GM12878 (cell line): ENCODE results near the gene ITGAV. TPM values are rescaled to one million over a fixed set of nuclear protein-coding genes. Genes with fewer than 3 reads are reported as not detected.
A peak's percentile ranks its signal among the peaks of the same experiment; 100 is the strongest.

Experiments used
- BCL11A ChIP-seq: IDR thresholded peaks from 2 replicates; pipeline ENCODE4 v1.6.1; 2011; ENCODE audit warnings: low read depth, low read length
- HDAC2 ChIP-seq: fragments of 200-600 bp; sonication (generic); IDR thresholded peaks from 2 replicates; pipeline ENCODE4 v1.6.1; 2017
- IKZF1 ChIP-seq: fragments of 450-650 bp; conservative IDR thresholded peaks from 2 replicates; pipeline ENCODE4 v1.6.1; 2017; ENCODE audit warnings: antibody characterized with exemption, mild to moderate bottlenecking
- KDM1A ChIP-seq: fragments of 200-600 bp; sonication (generic); IDR thresholded peaks from 2 replicates; pipeline ENCODE4 v1.6.1; 2016; ENCODE audit warnings: borderline replicate concordance
- MTA3 ChIP-seq: IDR thresholded peaks from 2 replicates; pipeline ENCODE4 v1.6.1; 2012; ENCODE audit warnings: low read length, inconsistent platforms, borderline replicate concordance
- NKRF ChIP-seq: fragments of 450-650 bp; conservative IDR thresholded peaks from 2 replicates; pipeline ENCODE4 v1.6.1; 2017; ENCODE audit warnings: mild to moderate bottlenecking, moderate library complexity
- SIX5 ChIP-seq: IDR thresholded peaks from 2 replicates; pipeline ENCODE4 v1.6.1; 2011; ENCODE audit warnings: mild to moderate bottlenecking, low read depth, low read length, moderate library complexity; ENCODE audit not compliant: severe bottlenecking
- SMC3 ChIP-seq: IDR thresholded peaks from 2 replicates; pipeline ENCODE4 v1.6.1; 2011; ENCODE audit warnings: low read length, improper control_type of control experiment, borderline replicate concordance
- TBL1XR1 ChIP-seq: IDR thresholded peaks from 2 replicates; pipeline ENCODE4 v1.6.1; 2012; ENCODE audit warnings: low read depth, low read length, improper control_type of control experiment
- USF1 ChIP-seq: IDR thresholded peaks from 2 replicates; pipeline ENCODE4 v1.6.1; 2011; ENCODE audit warnings: borderline replicate concordance, low read depth, mild to moderate bottlenecking, moderate library complexity, mixed read lengths, low read length; ENCODE audit not compliant: insufficient read depth; ENCODE audit errors: extremely low read length
- WRNIP1 ChIP-seq: IDR thresholded peaks from 2 replicates; pipeline ENCODE4 v1.6.1; 2011; ENCODE audit warnings: low read depth, low read length, improper control_type of control experiment, borderline replicate concordance
- ZNF592 ChIP-seq: fragments of 450-650 bp; IDR thresholded peaks from 2 replicates; pipeline ENCODE4 v1.6.1; 2017; ENCODE audit warnings: mild to moderate bottlenecking, moderate library complexity
- polyA plus RNA-seq, 11 experiments: library from polyadenylated mRNA; depleted of rRNA in 4 of 11; unstranded in 6 of 11; stranded (reverse) in 5 of 11; fragments of >200 nt; fragmentation: Nextera tagmentation in 4 of 11; fragmentation: Illumina TruSeq in 1 of 11; extraction: Ambion mirVana in 4 of 11; extraction: Trizol in 1 of 11; gene quantifications; 1 replicate in 1 of 11; 2 replicates in 10 of 11; pipeline versions ENCODE4 v1.2.1 to v1.2.3, GENCODE V29; 2011 to 2016; ENCODE audit warnings: inconsistent platforms in 2 of 11, missing spikeins in 2 of 11, low read depth in 1 of 11
- total RNA-seq, 4 experiments: library from RNA; depleted of rRNA in 3 of 4; stranded (reverse); fragments of >200 nt in 3 of 4; fragmentation: Illumina TruSeq in 1 of 4; extraction: Trizol in 1 of 4; gene quantifications; 2 replicates each; pipeline versions ENCODE4 v1.2.1 to v1.2.3, GENCODE V29; 2013 to 2021

Gene ITGAV
- total and polyA plus RNA-seq, 10 of the 15 experiments (the other 5 are each of a cell fraction or from before 2014, with no cell fraction given), result 2.1 to 10.8 (median 6.1) TPM

GRCh38 chr2:186589612-186590349 lies at the start of gene ITGAV (continued):
- TF ChIP-seq SMC3 (no peak), WRNIP1 (no peak), IKZF1 (peak; percentile 92), USF1 (no peak), BCL11A (no peak), MTA3 (no peak), KDM1A (no peak), HDAC2 (no peak), SIX5 (no peak), TBL1XR1 (0 out of 2 replicates have a peak, but pooled peaks have one; percentile 24), ZNF592 (no peak), NKRF (peak; percentile 79)
